ENCODE results near the gene IKZF2. TPM values are rescaled to one million over a fixed set of nuclear protein-coding genes. Genes with fewer than 3 reads are reported as not detected.

IKZF2 gene
- total and polyA plus RNA-seq, 2 experiments from 2014 or later: 2.6 to 10.1 TPM

DNA sequence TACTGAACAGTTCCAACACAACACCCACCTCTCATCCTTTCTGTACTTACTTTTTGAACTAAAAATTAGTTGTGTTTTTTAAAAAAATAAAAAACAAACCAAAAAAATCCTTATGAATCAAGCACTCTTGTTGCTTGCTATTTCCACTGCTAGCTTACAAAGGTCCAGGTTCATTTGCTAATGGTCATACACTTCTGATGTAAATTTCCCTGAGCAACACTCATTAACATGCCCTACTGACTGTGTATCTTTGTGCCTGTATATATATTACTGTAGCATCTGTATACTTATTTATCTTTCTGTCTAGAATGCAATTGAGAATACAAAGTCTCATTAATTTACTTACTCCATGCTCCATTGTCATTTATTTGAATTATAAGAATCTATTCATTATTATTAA lies 30.3 kb upstream of the IKZF2 start (continued):
- no peak for TF ChIP-seq EZH2 (IDR thresholded peaks at IDR 0.05; ENCODE audit: low read depth, unreplicated experiment)
- no peak for TF ChIP-seq ETS1 (IDR thresholded peaks at IDR 0.05)

DNA sequence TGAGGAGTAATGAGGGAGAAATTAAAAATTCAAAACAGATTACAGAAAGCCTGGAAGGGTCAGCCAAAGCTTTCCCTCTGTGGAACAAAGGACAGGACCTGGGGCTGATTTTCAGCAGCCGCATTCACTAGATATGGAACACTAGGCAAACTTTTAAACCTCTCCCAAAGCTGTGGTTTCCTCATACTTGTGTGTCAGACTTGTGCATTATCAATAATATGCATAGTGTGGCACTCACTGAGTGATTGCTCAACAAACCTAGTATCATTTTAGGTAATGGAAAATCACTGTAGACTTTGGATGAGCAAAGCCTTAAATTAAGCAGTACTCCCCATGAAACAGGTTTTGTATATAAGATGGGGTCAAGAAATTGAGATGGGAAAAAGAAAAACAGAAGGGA lies 26.3 kb upstream of the IKZF2 start:
- H3K79me2 ChIP-seq (replicated peaks; ENCODE audit: insufficient read depth): no peaks in the 10 kb centered on the region
- H3F3A ChIP-seq (replicated peaks; ENCODE audit: low read depth): no peaks in the 10 kb centered on the region
- no peak overlapping the region for H3K4me2 ChIP-seq
- no peaks in the 10 kb centered on the region for H3K36me3 ChIP-seq (ENCODE audit: insufficient read depth)
- no peak for ATAC-seq
- H3K4me3 ChIP-seq: no peak overlapping the region
- H2AFZ ChIP-seq: no peak overlapping the region
- Mint-ChIP-seq H3K9me3 (no peaks in the 10 kb centered on the region), H3K27ac (no peak overlapping the region), H3K4me1 (peaks cover 9% of the 10 kb centered on the region; the same call in 2 of the 3 replicates), H3K4me3 (no peak overlapping the region), H3K36me3 (ENCODE audit: low read depth) (no peaks in the 10 kb centered on the region), H3K27me3 (ENCODE audit: insufficient read depth, low read depth, poor library complexity) (peaks cover under 1% of the 10 kb centered on the region)
- DNase-seq (ENCODE audit: low spot score): no peak
- H3K27me3 ChIP-seq (ENCODE audit: insufficient read depth): no peaks in the 10 kb centered on the region
- H4K20me1 ChIP-seq (replicated peaks; ENCODE audit: insufficient read depth): no peaks in the 10 kb centered on the region
- H3K9me2 ChIP-seq (ENCODE audit: insufficient read depth): no peaks in the 10 kb centered on the region; the same call in 1 of the 2 replicates
- peaks cover 22% of the 10 kb centered on the region for H3K4me1 ChIP-seq (ENCODE audit: insufficient read depth)
- H3K27ac ChIP-seq (ENCODE audit: low read depth): no peak overlapping the region
- TF ChIP-seq EZH2 (IDR thresholded peaks at IDR 0.05; ENCODE audit: low read depth, unreplicated experiment): no peak
- no peak for TF ChIP-seq ETS1 (IDR thresholded peaks at IDR 0.05)
- TF ChIP-seq ZNF114 (CRISPR knock-in tag; IDR thresholded peaks at IDR 0.05): no peak
- no peak for TF ChIP-seq CREB1 (CRISPR knock-in tag; IDR thresholded peaks at IDR 0.05; ENCODE audit: low read depth)
- TF ChIP-seq NANOG (IDR thresholded peaks at IDR 0.05; ENCODE audit: borderline replicate concordance): no peak
- no peak for TF ChIP-seq ZNF331 (CRISPR knock-in tag; IDR thresholded peaks at IDR 0.05; ENCODE audit: low read depth)
- TF ChIP-seq CTCF (conservative IDR thresholded peaks at IDR 0.05; ENCODE audit: low read depth in 2 of 2): no peak
- TF ChIP-seq, protein P1, sequence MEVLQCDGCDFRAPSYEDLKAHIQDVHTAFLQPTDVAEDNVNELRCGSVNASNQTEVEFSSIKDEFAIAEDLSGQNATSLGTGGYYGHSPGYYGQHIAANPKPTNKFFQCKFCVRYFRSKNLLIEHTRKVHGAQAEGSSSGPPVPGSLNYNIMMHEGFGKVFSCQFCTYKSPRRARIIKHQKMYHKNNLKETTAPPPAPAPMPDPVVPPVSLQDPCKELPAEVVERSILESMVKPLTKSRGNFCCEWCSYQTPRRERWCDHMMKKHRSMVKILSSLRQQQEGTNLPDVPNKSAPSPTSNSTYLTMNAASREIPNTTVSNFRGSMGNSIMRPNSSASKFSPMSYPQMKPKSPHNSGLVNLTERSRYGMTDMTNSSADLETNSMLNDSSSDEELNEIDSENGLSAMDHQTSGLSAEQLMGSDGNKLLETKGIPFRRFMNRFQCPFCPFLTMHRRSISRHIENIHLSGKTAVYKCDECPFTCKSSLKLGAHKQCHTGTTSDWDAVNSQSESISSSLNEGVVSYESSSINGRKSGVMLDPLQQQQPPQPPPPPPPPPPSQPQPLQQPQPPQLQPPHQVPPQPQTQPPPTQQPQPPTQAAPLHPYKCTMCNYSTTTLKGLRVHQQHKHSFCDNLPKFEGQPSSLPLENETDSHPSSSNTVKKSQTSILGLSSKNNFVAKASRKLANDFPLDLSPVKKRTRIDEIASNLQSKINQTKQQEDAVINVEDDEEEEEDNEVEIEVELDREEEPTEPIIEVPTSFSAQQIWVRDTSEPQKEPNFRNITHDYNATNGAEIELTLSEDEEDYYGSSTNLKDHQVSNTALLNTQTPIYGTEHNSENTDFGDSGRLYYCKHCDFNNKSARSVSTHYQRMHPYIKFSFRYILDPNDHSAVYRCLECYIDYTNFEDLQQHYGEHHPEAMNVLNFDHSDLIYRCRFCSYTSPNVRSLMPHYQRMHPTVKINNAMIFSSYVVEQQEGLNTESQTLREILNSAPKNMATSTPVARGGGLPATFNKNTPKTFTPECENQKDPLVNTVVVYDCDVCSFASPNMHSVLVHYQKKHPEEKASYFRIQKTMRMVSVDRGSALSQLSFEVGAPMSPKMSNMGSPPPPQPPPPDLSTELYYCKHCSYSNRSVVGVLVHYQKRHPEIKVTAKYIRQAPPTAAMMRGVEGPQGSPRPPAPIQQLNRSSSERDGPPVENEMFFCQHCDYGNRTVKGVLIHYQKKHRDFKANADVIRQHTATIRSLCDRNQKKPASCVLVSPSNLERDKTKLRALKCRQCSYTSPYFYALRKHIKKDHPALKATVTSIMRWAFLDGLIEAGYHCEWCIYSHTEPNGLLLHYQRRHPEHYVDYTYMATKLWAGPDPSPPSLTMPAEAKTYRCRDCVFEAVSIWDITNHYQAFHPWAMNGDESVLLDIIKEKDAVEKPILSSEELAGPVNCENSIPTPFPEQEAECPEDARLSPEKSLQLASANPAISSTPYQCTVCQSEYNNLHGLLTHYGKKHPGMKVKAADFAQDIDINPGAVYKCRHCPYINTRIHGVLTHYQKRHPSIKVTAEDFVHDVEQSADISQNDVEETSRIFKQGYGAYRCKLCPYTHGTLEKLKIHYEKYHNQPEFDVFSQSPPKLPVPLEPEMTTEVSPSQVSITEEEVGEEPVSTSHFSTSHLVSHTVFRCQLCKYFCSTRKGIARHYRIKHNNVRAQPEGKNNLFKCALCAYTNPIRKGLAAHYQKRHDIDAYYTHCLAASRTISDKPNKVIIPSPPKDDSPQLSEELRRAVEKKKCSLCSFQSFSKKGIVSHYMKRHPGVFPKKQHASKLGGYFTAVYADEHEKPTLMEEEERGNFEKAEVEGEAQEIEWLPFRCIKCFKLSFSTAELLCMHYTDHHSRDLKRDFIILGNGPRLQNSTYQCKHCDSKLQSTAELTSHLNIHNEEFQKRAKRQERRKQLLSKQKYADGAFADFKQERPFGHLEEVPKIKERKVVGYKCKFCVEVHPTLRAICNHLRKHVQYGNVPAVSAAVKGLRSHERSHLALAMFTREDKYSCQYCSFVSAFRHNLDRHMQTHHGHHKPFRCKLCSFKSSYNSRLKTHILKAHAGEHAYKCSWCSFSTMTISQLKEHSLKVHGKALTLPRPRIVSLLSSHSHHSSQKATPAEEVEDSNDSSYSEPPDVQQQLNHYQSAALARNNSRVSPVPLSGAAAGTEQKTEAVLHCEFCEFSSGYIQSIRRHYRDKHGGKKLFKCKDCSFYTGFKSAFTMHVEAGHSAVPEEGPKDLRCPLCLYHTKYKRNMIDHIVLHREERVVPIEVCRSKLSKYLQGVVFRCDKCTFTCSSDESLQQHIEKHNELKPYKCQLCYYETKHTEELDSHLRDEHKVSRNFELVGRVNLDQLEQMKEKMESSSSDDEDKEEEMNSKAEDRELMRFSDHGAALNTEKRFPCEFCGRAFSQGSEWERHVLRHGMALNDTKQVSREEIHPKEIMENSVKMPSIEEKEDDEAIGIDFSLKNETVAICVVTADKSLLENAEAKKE (CRISPR knock-in tag; IDR thresholded peaks at IDR 0.05): no peak
- no peak for TF ChIP-seq STAT1 (IDR thresholded peaks at IDR 0.05; ENCODE audit: unreplicated experiment)
- no peak for TF ChIP-seq JUNB (IDR thresholded peaks at IDR 0.05; ENCODE audit: unreplicated experiment)
- no peak for TF ChIP-seq POLR2AphosphoS5 (IDR thresholded peaks at IDR 0.05; ENCODE audit: low read depth)
- TF ChIP-seq REST (IDR thresholded peaks at IDR 0.05; ENCODE audit: unreplicated experiment): no peak
